GM18868 (cell line): ENCODE results near the gene SDS.

Source experiments
- ATAC-seq: cut with Tn5 transposase; IDR thresholded peaks from one replicate; pipeline ENCODE4 v1.9.1; 2021; ENCODE audit warnings: mild to moderate bottlenecking, moderate library complexity; ENCODE audit not compliant: unreplicated experiment

The SDS gene

GRCh38 chr12:113351089-113351488, 52.6 kb downstream of the SDS start:
- no peak for ATAC-seq

GRCh38 chr12:113348849-113349536, 54.7 kb downstream of the SDS start:
- ATAC-seq: no peak

GRCh38 chr12:113347892-113348291, 55.8 kb downstream of the SDS start:
- ATAC-seq: no peak

- ATAC-seq: no peak
These were observed 56.6 kb downstream of the SDS start for GRCh38 chr12:113347107-113347506.

GRCh38 chr12:113346353-113346752, 57.3 kb downstream of the SDS start:
- no peak for ATAC-seq

- no peak for ATAC-seq
These were observed 58.4 kb downstream of the SDS start for GRCh38 chr12:113345318-113345717.
